GM12864 (cell line): ENCODE results near the gene POU2AF2.

Experiments
- DNase-seq: peaks from one replicate; pipeline ENCODE4 v3.0.0-alpha.2; 2011; ENCODE audit warnings: low read depth
- H3K4me3 ChIP-seq: 2 replicates; pipeline ENCODE4 v1.5.1; 2011; ENCODE audit warnings: mild to moderate bottlenecking, low read depth, low read length, control low read depth
- CTCF ChIP-seq: IDR thresholded peaks from 2 replicates; pipeline ENCODE4 v1.5.1; 2011; ENCODE audit warnings: low read depth, mild to moderate bottlenecking, moderate library complexity, low read length, control low read depth, inconsistent platforms; ENCODE audit errors: missing control alignments

POU2AF2 gene

GRCh38 chr11:111329306-111330204, 84.0 kb downstream of the POU2AF2 start:
- DNase-seq = no peak
- no peak overlapping the region for H3K4me3 ChIP-seq
- TF ChIP-seq CTCF = no peak

- no peak overlapping the region for H3K4me3 ChIP-seq
- no peak for DNase-seq
- no peak for TF ChIP-seq CTCF
Observed at GRCh38 chr11:111330234-111330893, 84.8 kb downstream of the POU2AF2 start.

GRCh38 chr11:111331711-111332479, 86.4 kb downstream of the POU2AF2 start:
- no peak for TF ChIP-seq CTCF
- DNase-seq = no peak
- no peak overlapping the region for H3K4me3 ChIP-seq

GRCh38 chr11:111334532-111335502, 89.3 kb downstream of the POU2AF2 start:
- H3K4me3 ChIP-seq = no peak overlapping the region
- no peak for TF ChIP-seq CTCF
- DNase-seq = no peak

DNA sequence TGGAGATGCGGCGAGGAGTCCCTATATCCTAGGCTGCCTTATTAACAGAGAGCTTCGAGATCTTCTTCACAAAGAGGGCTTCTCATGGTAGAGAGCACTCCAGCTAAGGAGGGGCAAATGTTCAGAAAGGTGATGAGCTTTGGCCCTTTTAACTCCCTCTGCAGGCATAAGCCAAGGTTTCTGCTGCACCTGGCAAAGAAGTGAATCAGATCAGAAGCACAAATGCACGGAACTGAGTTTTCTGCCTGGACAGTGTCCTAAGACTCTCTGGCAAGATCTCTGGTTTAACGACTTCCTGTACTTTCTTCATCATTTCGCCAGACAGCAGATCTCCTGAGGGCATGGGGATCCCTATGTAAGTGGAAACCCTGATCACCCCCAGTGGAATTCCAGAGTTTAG, 90.0 kb downstream of the POU2AF2 start:
- no peak for DNase-seq
- H3K4me3 ChIP-seq = no peak overlapping the region
- no peak for TF ChIP-seq CTCF
